HepG2 (cell line): Measurements from ENCODE around the gene PCCB. TPM values are rescaled to one million over a fixed set of nuclear protein-coding genes. Genes with fewer than 3 reads are reported as not detected.

Experiments used
- FOSL2 ChIP-seq: sonication (generic); formaldehyde crosslinking; IDR thresholded peaks from 2 replicates; pipeline ENCODE4 v1.4.0; 2020; ENCODE audit warnings: missing genetic modification reagents
- GATAD1 ChIP-seq: IDR thresholded peaks from 2 replicates; pipeline ENCODE4 v1.6.1; 2016; ENCODE audit warnings: missing genetic modification reagents, missing compliant biosample characterization
- GATAD2A ChIP-seq: IDR thresholded peaks from 2 replicates; pipeline ENCODE4 v1.6.1; 2016
- HNF4A ChIP-seq: sonication (generic); formaldehyde crosslinking; IDR thresholded peaks from 2 replicates; pipeline ENCODE4 v1.4.0; 2020; ENCODE audit warnings: missing genetic modification reagents
- MED1 ChIP-seq: sonication (generic); formaldehyde crosslinking; IDR thresholded peaks from 2 replicates; pipeline ENCODE4 v1.4.0; 2020; ENCODE audit warnings: missing genetic modification reagents
- MEF2D ChIP-seq: sonication (generic); formaldehyde crosslinking; IDR thresholded peaks from 2 replicates; pipeline ENCODE4 v1.5.1; 2020; ENCODE audit warnings: mild to moderate bottlenecking, missing genetic modification reagents
- PHF21A ChIP-seq: sonication (generic); formaldehyde crosslinking; IDR thresholded peaks from 2 replicates; pipeline ENCODE4 v1.5.0; 2020; ENCODE audit warnings: mild to moderate bottlenecking, missing genetic modification reagents
- RARG ChIP-seq: sonication (generic); formaldehyde crosslinking; IDR thresholded peaks from 2 replicates; pipeline ENCODE4 v1.4.0; 2020; ENCODE audit warnings: low read depth, mild to moderate bottlenecking, missing genetic modification reagents
- SALL1 ChIP-seq: sonication (generic); formaldehyde crosslinking; IDR thresholded peaks from 2 replicates; pipeline ENCODE4 v1.8.0; 2022; ENCODE audit warnings: mild to moderate bottlenecking, missing genetic modification reagents
- TBX2 ChIP-seq: sonication (generic); formaldehyde crosslinking; IDR thresholded peaks from 2 replicates; pipeline ENCODE4 v1.5.0; 2020; ENCODE audit warnings: missing genetic modification reagents, mild to moderate bottlenecking, borderline replicate concordance
- ZMYM2 ChIP-seq: sonication (generic); formaldehyde crosslinking; IDR thresholded peaks from 2 replicates; pipeline ENCODE4 v1.8.0; 2022; ENCODE audit warnings: mild to moderate bottlenecking, missing genetic modification reagents
- ZNF543 ChIP-seq: sonication (generic); formaldehyde crosslinking; IDR thresholded peaks from 2 replicates; pipeline ENCODE4 v1.4.0; 2020; ENCODE audit warnings: mild to moderate bottlenecking, missing genetic modification reagents
- ZNF792 ChIP-seq: IDR thresholded peaks from 2 replicates; pipeline ENCODE4 v1.6.1; 2016
- polyA plus RNA-seq, 8 experiments: library from polyadenylated mRNA; depleted of rRNA in 3 of 8; stranded (reverse) in 7 of 8; unstranded in 1 of 8; fragments of >200 nt; fragmentation: Illumina TruSeq in 4 of 8; extraction: Trizol in 4 of 8; gene quantifications; 2 replicates each; pipeline versions ENCODE4 v1.2.1 to v1.2.3, GENCODE V29; 2011 to 2016; ENCODE audit warnings: low read depth in 4 of 8, missing spikeins in 1 of 8, mixed read lengths in 1 of 8; ENCODE audit not compliant: insufficient read depth in 1 of 8
- total RNA-seq, 5 experiments: library from RNA; depleted of rRNA; stranded (reverse); fragments of >200 nt; fragmentation: Illumina TruSeq; extraction: Trizol; gene quantifications; 2 replicates each; pipeline ENCODE4 v1.2.3, GENCODE V29; 2016; ENCODE audit warnings: low read depth in 1 of 5
- TF ChIP-seq, protein P1 (sequence below): sonication (generic); formaldehyde crosslinking; IDR thresholded peaks from 2 replicates; pipeline ENCODE4 v1.4.0; 2020; ENCODE audit warnings: missing genetic modification reagents, mild to moderate bottlenecking, borderline replicate concordance
- TF ChIP-seq, protein P2 (sequence below): IDR thresholded peaks from 2 replicates; pipeline ENCODE4 v1.6.1; 2016; ENCODE audit warnings: low read depth, control low read depth
- TF ChIP-seq, protein P3 (sequence below): sonication (generic); formaldehyde crosslinking; IDR thresholded peaks from 2 replicates; pipeline ENCODE4 v1.5.0; 2020; ENCODE audit warnings: mild to moderate bottlenecking, missing genetic modification reagents, moderate library complexity
- TF ChIP-seq, protein P4 (sequence below): IDR thresholded peaks from 2 replicates; pipeline ENCODE4 v1.6.1; 2016; ENCODE audit warnings: mild to moderate bottlenecking
- TF ChIP-seq, protein P5 (sequence below): IDR thresholded peaks from 2 replicates; pipeline ENCODE4 v1.6.1; 2016
- TF ChIP-seq, protein P6 (sequence below): sonication (generic); formaldehyde crosslinking; IDR thresholded peaks from 2 replicates; pipeline ENCODE4 v1.4.0; 2020; ENCODE audit warnings: missing genetic modification reagents

Gene PCCB
- total and polyA plus RNA-seq, 2 of the 13 experiments (the other 11 are each of a cell fraction or from before 2014, with no cell fraction given), result 84.1 to 88.7 TPM

DNA sequence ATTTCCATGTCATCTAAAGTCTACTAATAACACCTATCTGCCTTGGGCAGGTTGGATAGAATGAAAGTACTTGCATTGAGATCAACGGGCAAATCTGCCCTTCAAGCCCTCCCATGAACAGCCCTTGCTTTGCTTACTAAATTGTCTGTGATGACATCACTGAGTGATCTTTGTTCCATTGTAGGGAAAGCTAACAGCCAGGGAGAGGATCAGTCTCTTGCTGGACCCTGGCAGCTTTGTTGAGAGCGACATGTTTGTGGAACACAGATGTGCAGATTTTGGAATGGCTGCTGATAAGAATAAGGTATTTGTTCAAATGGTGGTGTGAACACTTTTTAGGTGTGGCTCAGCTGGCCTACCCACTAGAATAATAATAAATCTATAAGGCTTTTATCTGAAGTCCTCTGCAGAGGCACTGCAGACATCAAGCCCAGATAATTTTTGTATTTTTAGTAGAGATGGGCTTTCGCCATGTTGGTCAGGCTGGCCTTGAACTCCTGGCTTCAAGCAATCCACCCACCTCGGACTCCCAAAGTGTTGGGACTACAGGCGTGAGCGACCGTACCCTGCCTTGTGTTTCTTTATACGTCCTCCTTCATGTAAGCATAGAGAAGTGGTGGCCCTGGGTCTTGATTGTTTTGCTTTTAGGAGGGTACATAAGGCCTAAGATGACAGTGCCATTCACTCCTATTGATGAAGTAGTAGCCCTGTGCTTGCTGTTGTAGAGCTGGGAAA, 5.7 kb downstream of the PCCB start (continued):
- peak; percentile 72; the same call in 1 of the 2 replicates for TF ChIP-seq SALL1 (CRISPR knock-in tag)
- TF ChIP-seq, protein P1, sequence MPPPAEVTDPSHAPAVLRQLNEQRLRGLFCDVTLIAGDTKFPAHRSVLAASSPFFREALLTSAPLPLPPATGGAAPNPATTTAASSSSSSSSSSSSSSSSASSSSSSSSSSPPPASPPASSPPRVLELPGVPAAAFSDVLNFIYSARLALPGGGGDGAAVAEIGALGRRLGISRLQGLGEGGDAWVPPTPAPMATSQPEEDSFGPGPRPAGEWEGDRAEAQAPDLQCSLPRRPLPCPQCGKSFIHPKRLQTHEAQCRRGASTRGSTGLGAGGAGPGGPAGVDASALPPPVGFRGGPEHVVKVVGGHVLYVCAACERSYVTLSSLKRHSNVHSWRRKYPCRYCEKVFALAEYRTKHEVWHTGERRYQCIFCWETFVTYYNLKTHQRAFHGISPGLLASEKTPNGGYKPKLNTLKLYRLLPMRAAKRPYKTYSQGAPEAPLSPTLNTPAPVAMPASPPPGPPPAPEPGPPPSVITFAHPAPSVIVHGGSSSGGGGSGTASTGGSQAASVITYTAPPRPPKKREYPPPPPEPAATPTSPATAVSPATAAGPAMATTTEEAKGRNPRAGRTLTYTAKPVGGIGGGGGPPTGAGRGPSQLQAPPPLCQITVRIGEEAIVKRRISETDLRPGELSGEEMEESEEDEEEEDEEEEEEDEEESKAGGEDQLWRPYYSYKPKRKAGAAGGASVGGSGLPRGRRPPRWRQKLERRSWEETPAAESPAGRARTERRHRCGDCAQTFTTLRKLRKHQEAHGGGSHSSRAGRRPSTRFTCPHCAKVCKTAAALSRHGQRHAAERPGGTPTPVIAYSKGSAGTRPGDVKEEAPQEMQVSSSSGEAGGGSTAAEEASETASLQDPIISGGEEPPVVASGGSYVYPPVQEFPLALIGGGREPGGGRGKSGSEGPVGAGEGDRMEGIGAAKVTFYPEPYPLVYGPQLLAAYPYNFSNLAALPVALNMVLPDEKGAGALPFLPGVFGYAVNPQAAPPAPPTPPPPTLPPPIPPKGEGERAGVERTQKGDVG (CRISPR knock-in tag), result 0 out of 2 replicates have a peak, but pooled peaks have one; percentile 61
- TF ChIP-seq MED1 (CRISPR knock-in tag), result peak; percentile 54; the same call in 1 of the 2 replicates
- TF ChIP-seq, protein P2, sequence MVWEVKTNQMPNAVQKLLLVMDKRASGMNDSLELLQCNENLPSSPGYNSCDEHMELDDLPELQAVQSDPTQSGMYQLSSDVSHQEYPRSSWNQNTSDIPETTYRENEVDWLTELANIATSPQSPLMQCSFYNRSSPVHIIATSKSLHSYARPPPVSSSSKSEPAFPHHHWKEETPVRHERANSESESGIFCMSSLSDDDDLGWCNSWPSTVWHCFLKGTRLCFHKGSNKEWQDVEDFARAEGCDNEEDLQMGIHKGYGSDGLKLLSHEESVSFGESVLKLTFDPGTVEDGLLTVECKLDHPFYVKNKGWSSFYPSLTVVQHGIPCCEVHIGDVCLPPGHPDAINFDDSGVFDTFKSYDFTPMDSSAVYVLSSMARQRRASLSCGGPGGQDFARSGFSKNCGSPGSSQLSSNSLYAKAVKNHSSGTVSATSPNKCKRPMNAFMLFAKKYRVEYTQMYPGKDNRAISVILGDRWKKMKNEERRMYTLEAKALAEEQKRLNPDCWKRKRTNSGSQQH, result no peak
- TF ChIP-seq FOSL2 (CRISPR knock-in tag), result peak; percentile 59
- TF ChIP-seq, protein P3, sequence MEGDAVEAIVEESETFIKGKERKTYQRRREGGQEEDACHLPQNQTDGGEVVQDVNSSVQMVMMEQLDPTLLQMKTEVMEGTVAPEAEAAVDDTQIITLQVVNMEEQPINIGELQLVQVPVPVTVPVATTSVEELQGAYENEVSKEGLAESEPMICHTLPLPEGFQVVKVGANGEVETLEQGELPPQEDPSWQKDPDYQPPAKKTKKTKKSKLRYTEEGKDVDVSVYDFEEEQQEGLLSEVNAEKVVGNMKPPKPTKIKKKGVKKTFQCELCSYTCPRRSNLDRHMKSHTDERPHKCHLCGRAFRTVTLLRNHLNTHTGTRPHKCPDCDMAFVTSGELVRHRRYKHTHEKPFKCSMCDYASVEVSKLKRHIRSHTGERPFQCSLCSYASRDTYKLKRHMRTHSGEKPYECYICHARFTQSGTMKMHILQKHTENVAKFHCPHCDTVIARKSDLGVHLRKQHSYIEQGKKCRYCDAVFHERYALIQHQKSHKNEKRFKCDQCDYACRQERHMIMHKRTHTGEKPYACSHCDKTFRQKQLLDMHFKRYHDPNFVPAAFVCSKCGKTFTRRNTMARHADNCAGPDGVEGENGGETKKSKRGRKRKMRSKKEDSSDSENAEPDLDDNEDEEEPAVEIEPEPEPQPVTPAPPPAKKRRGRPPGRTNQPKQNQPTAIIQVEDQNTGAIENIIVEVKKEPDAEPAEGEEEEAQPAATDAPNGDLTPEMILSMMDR, result no peak
- no peak for TF ChIP-seq GATAD1 (CRISPR knock-in tag)
- no peak for TF ChIP-seq ZNF543
- peak; percentile 31; the same call in 1 of the 2 replicates for TF ChIP-seq ZMYM2 (CRISPR knock-in tag)
- TF ChIP-seq, protein P4, sequence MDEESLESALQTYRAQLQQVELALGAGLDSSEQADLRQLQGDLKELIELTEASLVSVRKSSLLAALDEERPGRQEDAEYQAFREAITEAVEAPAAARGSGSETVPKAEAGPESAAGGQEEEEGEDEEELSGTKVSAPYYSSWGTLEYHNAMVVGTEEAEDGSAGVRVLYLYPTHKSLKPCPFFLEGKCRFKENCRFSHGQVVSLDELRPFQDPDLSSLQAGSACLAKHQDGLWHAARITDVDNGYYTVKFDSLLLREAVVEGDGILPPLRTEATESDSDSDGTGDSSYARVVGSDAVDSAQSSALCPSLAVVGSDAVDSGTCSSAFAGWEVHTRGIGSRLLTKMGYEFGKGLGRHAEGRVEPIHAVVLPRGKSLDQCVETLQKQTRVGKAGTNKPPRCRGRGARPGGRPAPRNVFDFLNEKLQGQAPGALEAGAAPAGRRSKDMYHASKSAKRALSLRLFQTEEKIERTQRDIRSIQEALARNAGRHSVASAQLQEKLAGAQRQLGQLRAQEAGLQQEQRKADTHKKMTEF, result peak; percentile 34; the same call in 1 of the 2 replicates
- no peak; the same call in 1 of the 2 replicates for TF ChIP-seq PHF21A (CRISPR knock-in tag)
- TF ChIP-seq RARG (CRISPR knock-in tag), result no peak
- peak; percentile 38; the same call in 1 of the 2 replicates for TF ChIP-seq ZNF792 (CRISPR knock-in tag)
- TF ChIP-seq, protein P5, sequence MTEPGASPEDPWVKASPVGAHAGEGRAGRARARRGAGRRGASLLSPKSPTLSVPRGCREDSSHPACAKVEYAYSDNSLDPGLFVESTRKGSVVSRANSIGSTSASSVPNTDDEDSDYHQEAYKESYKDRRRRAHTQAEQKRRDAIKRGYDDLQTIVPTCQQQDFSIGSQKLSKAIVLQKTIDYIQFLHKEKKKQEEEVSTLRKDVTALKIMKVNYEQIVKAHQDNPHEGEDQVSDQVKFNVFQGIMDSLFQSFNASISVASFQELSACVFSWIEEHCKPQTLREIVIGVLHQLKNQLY (CRISPR knock-in tag), result no peak
- TF ChIP-seq HNF4A (CRISPR knock-in tag), result peak; percentile 95
- TF ChIP-seq GATAD2A (CRISPR knock-in tag), result peak; percentile 74
- TF ChIP-seq, protein P6, sequence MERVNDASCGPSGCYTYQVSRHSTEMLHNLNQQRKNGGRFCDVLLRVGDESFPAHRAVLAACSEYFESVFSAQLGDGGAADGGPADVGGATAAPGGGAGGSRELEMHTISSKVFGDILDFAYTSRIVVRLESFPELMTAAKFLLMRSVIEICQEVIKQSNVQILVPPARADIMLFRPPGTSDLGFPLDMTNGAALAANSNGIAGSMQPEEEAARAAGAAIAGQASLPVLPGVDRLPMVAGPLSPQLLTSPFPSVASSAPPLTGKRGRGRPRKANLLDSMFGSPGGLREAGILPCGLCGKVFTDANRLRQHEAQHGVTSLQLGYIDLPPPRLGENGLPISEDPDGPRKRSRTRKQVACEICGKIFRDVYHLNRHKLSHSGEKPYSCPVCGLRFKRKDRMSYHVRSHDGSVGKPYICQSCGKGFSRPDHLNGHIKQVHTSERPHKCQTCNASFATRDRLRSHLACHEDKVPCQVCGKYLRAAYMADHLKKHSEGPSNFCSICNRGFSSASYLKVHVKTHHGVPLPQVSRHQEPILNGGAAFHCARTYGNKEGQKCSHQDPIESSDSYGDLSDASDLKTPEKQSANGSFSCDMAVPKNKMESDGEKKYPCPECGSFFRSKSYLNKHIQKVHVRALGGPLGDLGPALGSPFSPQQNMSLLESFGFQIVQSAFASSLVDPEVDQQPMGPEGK (CRISPR knock-in tag), result peak; percentile 12; the same call in 1 of the 2 replicates
- TF ChIP-seq TBX2 (CRISPR knock-in tag), result peak; percentile 18; the same call in 1 of the 2 replicates
- TF ChIP-seq MEF2D (CRISPR knock-in tag), result no peak
